Stimulated activated memory B cell treated with anti-CD40 and anti-IgM and Interleukin-4, amounts not matched to agents 10 μg/mL and 1 μg/mL and 100 μg/mL, for 72 hours (primary cell): ENCODE data around the gene ARFGAP1.

Source experiments
- ATAC-seq: fragments of 150-1000 bp; cut with Tn5 transposase; 2 replicates; pipeline ENCODE4 v1.10.0; 2021
- H3K27ac Mint-ChIP-seq: one replicate; pipeline ENCODE4 v1.8.0; 2022; ENCODE audit warnings: mild to moderate bottlenecking, mixed read lengths
- H3K27me3 Mint-ChIP-seq: one replicate; pipeline ENCODE4 v1.8.0; 2022; ENCODE audit warnings: mixed read lengths
- H3K36me3 Mint-ChIP-seq: one replicate; pipeline ENCODE4 v1.8.0; 2022; ENCODE audit warnings: mixed read lengths
- H3K4me1 Mint-ChIP-seq: one replicate; pipeline ENCODE4 v1.8.0; 2022; ENCODE audit warnings: mixed read lengths
- H3K4me3 Mint-ChIP-seq: one replicate; pipeline ENCODE4 v1.8.0; 2022; ENCODE audit warnings: mild to moderate bottlenecking, moderate library complexity, mixed read lengths
- H3K9me3 Mint-ChIP-seq: one replicate; pipeline ENCODE4 v1.8.0; 2022; ENCODE audit warnings: mixed read lengths

The ARFGAP1 gene

GRCh38 chr20:63317601-63318291 is 45.1 kb downstream of the ARFGAP1 start:
- Mint-ChIP-seq H3K27ac (no peak overlapping the region), H3K36me3 (no peaks in the 10 kb centered on the region)
- ATAC-seq, result no peak

GRCh38 chr20:63318391-63319163 is 46.0 kb downstream of the ARFGAP1 start:
- no peak overlapping the region for H3K4me3 Mint-ChIP-seq
- no peaks in the 10 kb centered on the region for H3K36me3 Mint-ChIP-seq
- no peaks in the 10 kb centered on the region for H3K4me1 Mint-ChIP-seq
- no peak overlapping the region for H3K27ac Mint-ChIP-seq
- H3K9me3 Mint-ChIP-seq, result no peaks in the 10 kb centered on the region
- H3K27me3 Mint-ChIP-seq, result peaks cover 46% of the 10 kb centered on the region
- ATAC-seq, result no peak

More at GRCh38 chr20:63317601-63318291, 45.1 kb downstream of the ARFGAP1 start:
- Mint-ChIP-seq H3K9me3 (no peaks in the 10 kb centered on the region), H3K4me3 (no peak overlapping the region), H3K27me3 (peaks cover 46% of the 10 kb centered on the region), H3K4me1 (no peaks in the 10 kb centered on the region)

GRCh38 chr20:63319164-63320040 is 46.8 kb downstream of the ARFGAP1 start:
- peaks cover 47% of the 10 kb centered on the region for H3K27me3 Mint-ChIP-seq
- H3K4me3 Mint-ChIP-seq, result no peak overlapping the region
- no peaks in the 10 kb centered on the region for H3K4me1 Mint-ChIP-seq
- H3K9me3 Mint-ChIP-seq, result no peaks in the 10 kb centered on the region
- no peaks in the 10 kb centered on the region for H3K36me3 Mint-ChIP-seq
- ATAC-seq, result no peak
- H3K27ac Mint-ChIP-seq, result no peak overlapping the region

GRCh38 chr20:63320041-63320511 is 47.5 kb downstream of the ARFGAP1 start:
- H3K4me3 Mint-ChIP-seq, result no peak overlapping the region
- H3K9me3 Mint-ChIP-seq, result no peaks in the 10 kb centered on the region
- H3K36me3 Mint-ChIP-seq, result no peaks in the 10 kb centered on the region
- no peak overlapping the region for H3K27ac Mint-ChIP-seq
- no peaks in the 10 kb centered on the region for H3K4me1 Mint-ChIP-seq
- H3K27me3 Mint-ChIP-seq, result peaks cover 40% of the 10 kb centered on the region
- no peak for ATAC-seq

GRCh38 chr20:63320616-63321147 is 48.1 kb downstream of the ARFGAP1 start:
- Mint-ChIP-seq H3K9me3 (no peaks in the 10 kb centered on the region), H3K36me3 (no peaks in the 10 kb centered on the region), H3K4me1 (no peaks in the 10 kb centered on the region), H3K27ac (no peak overlapping the region), H3K27me3 (peaks cover 34% of the 10 kb centered on the region), H3K4me3 (no peak overlapping the region)
- no peak for ATAC-seq

GRCh38 chr20:63321148-63321831 is 48.7 kb downstream of the ARFGAP1 start:
- no peaks in the 10 kb centered on the region for H3K4me1 Mint-ChIP-seq
- no peaks in the 10 kb centered on the region for H3K36me3 Mint-ChIP-seq
- no peak overlapping the region for H3K27ac Mint-ChIP-seq
- no peak for ATAC-seq
- H3K4me3 Mint-ChIP-seq, result no peak overlapping the region
- peaks cover 31% of the 10 kb centered on the region for H3K27me3 Mint-ChIP-seq
- no peaks in the 10 kb centered on the region for H3K9me3 Mint-ChIP-seq

- no peak for ATAC-seq
- no peak overlapping the region for H3K27ac Mint-ChIP-seq
- no peaks in the 10 kb centered on the region for H3K9me3 Mint-ChIP-seq
- no peaks in the 10 kb centered on the region for H3K4me1 Mint-ChIP-seq
- H3K27me3 Mint-ChIP-seq, result peaks cover 31% of the 10 kb centered on the region
- H3K4me3 Mint-ChIP-seq, result no peak overlapping the region
- H3K36me3 Mint-ChIP-seq, result no peaks in the 10 kb centered on the region
Measured at GRCh38 chr20:63322146-63322932, 49.7 kb downstream of the ARFGAP1 start.

GRCh38 chr20:63322933-63323273 is 50.3 kb downstream of the ARFGAP1 start:
- ATAC-seq, result no peak
- no peaks in the 10 kb centered on the region for H3K36me3 Mint-ChIP-seq
- no peak overlapping the region for H3K27ac Mint-ChIP-seq
- H3K4me1 Mint-ChIP-seq, result no peaks in the 10 kb centered on the region
- H3K4me3 Mint-ChIP-seq, result no peak overlapping the region
- H3K9me3 Mint-ChIP-seq, result no peaks in the 10 kb centered on the region
- peaks cover 31% of the 10 kb centered on the region for H3K27me3 Mint-ChIP-seq

GRCh38 chr20:63323357-63323981 is 50.9 kb downstream of the ARFGAP1 start:
- Mint-ChIP-seq H3K27me3 (peaks cover 31% of the 10 kb centered on the region), H3K4me3 (no peak overlapping the region), H3K9me3 (no peaks in the 10 kb centered on the region), H3K36me3 (no peaks in the 10 kb centered on the region), H3K27ac (no peak overlapping the region), H3K4me1 (no peaks in the 10 kb centered on the region)
- no peak for ATAC-seq

- H3K4me3 Mint-ChIP-seq, result no peak overlapping the region
- H3K27ac Mint-ChIP-seq, result no peak overlapping the region
- H3K36me3 Mint-ChIP-seq, result no peaks in the 10 kb centered on the region
- no peak for ATAC-seq
- H3K27me3 Mint-ChIP-seq, result peaks cover 26% of the 10 kb centered on the region
- H3K9me3 Mint-ChIP-seq, result no peaks in the 10 kb centered on the region
- no peaks in the 10 kb centered on the region for H3K4me1 Mint-ChIP-seq
Measured at GRCh38 chr20:63325021-63325471, 52.4 kb downstream of the ARFGAP1 start.

- no peaks in the 10 kb centered on the region for H3K9me3 Mint-ChIP-seq
- no peaks in the 10 kb centered on the region for H3K36me3 Mint-ChIP-seq
- H3K27ac Mint-ChIP-seq, result no peak overlapping the region
- H3K4me1 Mint-ChIP-seq, result no peaks in the 10 kb centered on the region
- no peak overlapping the region for H3K4me3 Mint-ChIP-seq
- H3K27me3 Mint-ChIP-seq, result peaks cover 26% of the 10 kb centered on the region
- no peak for ATAC-seq
Measured at GRCh38 chr20:63325554-63326313, 53.1 kb downstream of the ARFGAP1 start.

GRCh38 chr20:63326314-63327230 is 54.0 kb downstream of the ARFGAP1 start:
- no peak for ATAC-seq
- no peaks in the 10 kb centered on the region for H3K4me1 Mint-ChIP-seq
- peaks cover 3% of the 10 kb centered on the region for H3K36me3 Mint-ChIP-seq
- H3K4me3 Mint-ChIP-seq, result no peak overlapping the region
- H3K9me3 Mint-ChIP-seq, result peaks cover 3% of the 10 kb centered on the region
- peak overlapping the region; percentile 46 for H3K27ac Mint-ChIP-seq
- H3K27me3 Mint-ChIP-seq, result peaks cover 21% of the 10 kb centered on the region
